IMR-90 (cell line): Measurements from ENCODE around the gene ATP5F1C.

Experiments
- BHLHE40 ChIP-seq: fragments of 150-350 bp; IDR thresholded peaks from 2 replicates; pipeline ENCODE4 v1.6.1; 2016; ENCODE audit warnings: mild to moderate bottlenecking, low read depth, low read length
- CEBPB ChIP-seq: IDR thresholded peaks from 2 replicates; pipeline ENCODE4 v1.6.1; 2012; ENCODE audit warnings: low read depth, low read length, improper control_type of control experiment
- MAFK ChIP-seq: IDR thresholded peaks from 2 replicates; pipeline ENCODE4 v1.6.1; 2012; ENCODE audit warnings: low read depth, low read length, improper control_type of control experiment
- POLR2A ChIP-seq: IDR thresholded peaks from 2 replicates; pipeline ENCODE4 v1.6.1; 2012; ENCODE audit warnings: mild to moderate bottlenecking, low read depth, low read length
- RAD21 ChIP-seq: IDR thresholded peaks from 2 replicates; pipeline ENCODE4 v1.6.1; 2012; ENCODE audit warnings: low read length, improper control_type of control experiment
- RCOR1 ChIP-seq: IDR thresholded peaks from 2 replicates; pipeline ENCODE4 v1.6.1; 2012; ENCODE audit warnings: mild to moderate bottlenecking, low read length, improper control_type of control experiment; ENCODE audit not compliant: insufficient replicate concordance
- SMC3 ChIP-seq: fragments of 150-350 bp; IDR thresholded peaks from 2 replicates; pipeline ENCODE4 v1.6.1; 2016; ENCODE audit warnings: low read depth, mild to moderate bottlenecking, antibody characterized with exemption, low read length, moderate library complexity
- TF ChIP-seq, protein P1 (sequence below): conservative IDR thresholded peaks from 2 replicates; pipeline ENCODE4 v1.5.1; 2012; ENCODE audit warnings: mild to moderate bottlenecking, low read depth, low read length, improper control_type of control experiment
- TF ChIP-seq, protein P2 (sequence below): fragments of 150-350 bp; IDR thresholded peaks from 2 replicates; pipeline ENCODE4 v1.6.1; 2016; ENCODE audit warnings: low read depth, mild to moderate bottlenecking, low read length, moderate library complexity, borderline replicate concordance

DNA sequence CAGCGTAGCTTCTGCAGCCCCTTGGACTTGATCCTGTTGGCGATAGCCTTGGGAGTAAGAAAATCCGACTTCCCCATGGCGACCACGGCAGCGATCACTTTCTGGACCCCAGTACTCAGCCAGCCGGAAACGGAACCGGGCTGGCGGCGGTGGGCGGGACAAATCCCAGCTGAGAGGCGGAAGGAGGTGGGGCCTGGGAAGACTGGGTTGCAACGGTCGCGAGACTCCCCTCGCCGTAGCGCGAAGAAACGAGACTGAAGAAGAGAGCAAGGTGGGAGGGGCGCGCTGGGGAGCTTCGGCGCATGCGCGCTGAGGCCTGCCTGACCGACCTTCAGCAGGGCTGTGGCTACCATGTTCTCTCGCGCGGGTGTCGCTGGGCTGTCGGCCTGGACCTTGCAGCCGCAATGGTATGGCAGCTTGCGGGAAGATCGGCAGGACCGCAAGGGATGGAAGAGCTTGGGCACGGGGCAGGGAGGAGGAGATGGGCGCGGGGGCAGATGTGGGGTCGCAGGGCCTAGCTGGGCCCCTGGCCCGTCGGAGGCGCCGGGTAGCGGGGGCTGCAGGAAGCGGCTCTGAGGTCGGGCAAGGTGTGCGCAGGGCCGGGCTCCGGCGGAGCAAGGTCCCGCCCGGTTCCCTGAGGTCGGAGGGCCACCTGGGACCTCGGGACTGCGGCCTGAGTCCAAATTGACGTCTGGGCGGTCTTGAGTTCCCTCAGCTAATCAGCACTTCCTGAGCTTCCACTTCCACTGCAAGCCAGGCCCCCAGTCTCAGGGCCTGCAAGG, at the start of gene ATP5F1C, which contains the start of gene KIN:
- TF ChIP-seq, protein P1, sequence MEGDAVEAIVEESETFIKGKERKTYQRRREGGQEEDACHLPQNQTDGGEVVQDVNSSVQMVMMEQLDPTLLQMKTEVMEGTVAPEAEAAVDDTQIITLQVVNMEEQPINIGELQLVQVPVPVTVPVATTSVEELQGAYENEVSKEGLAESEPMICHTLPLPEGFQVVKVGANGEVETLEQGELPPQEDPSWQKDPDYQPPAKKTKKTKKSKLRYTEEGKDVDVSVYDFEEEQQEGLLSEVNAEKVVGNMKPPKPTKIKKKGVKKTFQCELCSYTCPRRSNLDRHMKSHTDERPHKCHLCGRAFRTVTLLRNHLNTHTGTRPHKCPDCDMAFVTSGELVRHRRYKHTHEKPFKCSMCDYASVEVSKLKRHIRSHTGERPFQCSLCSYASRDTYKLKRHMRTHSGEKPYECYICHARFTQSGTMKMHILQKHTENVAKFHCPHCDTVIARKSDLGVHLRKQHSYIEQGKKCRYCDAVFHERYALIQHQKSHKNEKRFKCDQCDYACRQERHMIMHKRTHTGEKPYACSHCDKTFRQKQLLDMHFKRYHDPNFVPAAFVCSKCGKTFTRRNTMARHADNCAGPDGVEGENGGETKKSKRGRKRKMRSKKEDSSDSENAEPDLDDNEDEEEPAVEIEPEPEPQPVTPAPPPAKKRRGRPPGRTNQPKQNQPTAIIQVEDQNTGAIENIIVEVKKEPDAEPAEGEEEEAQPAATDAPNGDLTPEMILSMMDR = no peak
- TF ChIP-seq BHLHE40 = no peak
- TF ChIP-seq CEBPB = no peak
- TF ChIP-seq SMC3 = no peak
- TF ChIP-seq RAD21 = no peak
- peak; percentile 73 for TF ChIP-seq POLR2A
- no peak for TF ChIP-seq RCOR1
- TF ChIP-seq MAFK = no peak
- TF ChIP-seq, protein P2, sequence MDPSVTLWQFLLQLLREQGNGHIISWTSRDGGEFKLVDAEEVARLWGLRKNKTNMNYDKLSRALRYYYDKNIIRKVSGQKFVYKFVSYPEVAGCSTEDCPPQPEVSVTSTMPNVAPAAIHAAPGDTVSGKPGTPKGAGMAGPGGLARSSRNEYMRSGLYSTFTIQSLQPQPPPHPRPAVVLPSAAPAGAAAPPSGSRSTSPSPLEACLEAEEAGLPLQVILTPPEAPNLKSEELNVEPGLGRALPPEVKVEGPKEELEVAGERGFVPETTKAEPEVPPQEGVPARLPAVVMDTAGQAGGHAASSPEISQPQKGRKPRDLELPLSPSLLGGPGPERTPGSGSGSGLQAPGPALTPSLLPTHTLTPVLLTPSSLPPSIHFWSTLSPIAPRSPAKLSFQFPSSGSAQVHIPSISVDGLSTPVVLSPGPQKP = no peak
